ENCODE results near the gene CHD5.

- TF ChIP-seq, protein P1, sequence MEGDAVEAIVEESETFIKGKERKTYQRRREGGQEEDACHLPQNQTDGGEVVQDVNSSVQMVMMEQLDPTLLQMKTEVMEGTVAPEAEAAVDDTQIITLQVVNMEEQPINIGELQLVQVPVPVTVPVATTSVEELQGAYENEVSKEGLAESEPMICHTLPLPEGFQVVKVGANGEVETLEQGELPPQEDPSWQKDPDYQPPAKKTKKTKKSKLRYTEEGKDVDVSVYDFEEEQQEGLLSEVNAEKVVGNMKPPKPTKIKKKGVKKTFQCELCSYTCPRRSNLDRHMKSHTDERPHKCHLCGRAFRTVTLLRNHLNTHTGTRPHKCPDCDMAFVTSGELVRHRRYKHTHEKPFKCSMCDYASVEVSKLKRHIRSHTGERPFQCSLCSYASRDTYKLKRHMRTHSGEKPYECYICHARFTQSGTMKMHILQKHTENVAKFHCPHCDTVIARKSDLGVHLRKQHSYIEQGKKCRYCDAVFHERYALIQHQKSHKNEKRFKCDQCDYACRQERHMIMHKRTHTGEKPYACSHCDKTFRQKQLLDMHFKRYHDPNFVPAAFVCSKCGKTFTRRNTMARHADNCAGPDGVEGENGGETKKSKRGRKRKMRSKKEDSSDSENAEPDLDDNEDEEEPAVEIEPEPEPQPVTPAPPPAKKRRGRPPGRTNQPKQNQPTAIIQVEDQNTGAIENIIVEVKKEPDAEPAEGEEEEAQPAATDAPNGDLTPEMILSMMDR (IDR thresholded peaks at IDR 0.05 in 4 of 5, conservative IDR thresholded peaks at IDR 0.05 in 1 of 5): no peak
- no peak for TF ChIP-seq POLR2A (IDR thresholded peaks at IDR 0.05)
Observed at GRCh38 chr1:6149597-6149996, 30.5 kb downstream of the CHD5 start.

Measured in gastrocnemius medialis (tissue), 4 donors.